K562 (cell line): ENCODE data around the gene RNF34. TPM values are rescaled to one million over a fixed set of nuclear protein-coding genes. Genes with fewer than 3 reads are reported as not detected.

Experiments used
- FOXK1 ChIP-seq: sonication (generic); formaldehyde crosslinking; IDR thresholded peaks from 2 replicates; pipeline ENCODE4 v1.8.0; 2022; ENCODE audit warnings: missing genetic modification reagents, mild to moderate bottlenecking, borderline replicate concordance
- GATAD2B ChIP-seq: fragments of 450-650 bp; IDR thresholded peaks from 2 replicates; pipeline ENCODE4 v1.6.1; 2017; ENCODE audit warnings: mild to moderate bottlenecking, borderline replicate concordance
- RBM22 ChIP-seq: fragments of 200-400 bp; formaldehyde crosslinking; IDR thresholded peaks from 2 replicates; pipeline ENCODE4 v1.6.1; 2018; ENCODE audit warnings: low read length, low read depth; ENCODE audit not compliant: poor library complexity, severe bottlenecking
- SNIP1 ChIP-seq: fragments of 450-650 bp; IDR thresholded peaks from 2 replicates; pipeline ENCODE4 v1.7.1; 2017; ENCODE audit warnings: low read depth, mild to moderate bottlenecking
- TEAD1 ChIP-seq, 2 experiments: fragments of 450-650 bp in 1 of 2; sonication (generic) in 1 of 2; formaldehyde crosslinking; IDR thresholded peaks; 2 replicates each; pipeline versions ENCODE4 v1.4.0 to v1.8.0; 2020 to 2022; ENCODE audit warnings: mild to moderate bottlenecking in 2 of 2, missing genetic modification reagents in 1 of 2
- ZBTB8A ChIP-seq: fragments of 450-650 bp; IDR thresholded peaks from 2 replicates; pipeline ENCODE4 v1.6.1; 2018; ENCODE audit warnings: mild to moderate bottlenecking, moderate library complexity; ENCODE audit not compliant: partially characterized antibody
- ZNF324 ChIP-seq: fragments of 250-450 bp; sonication (Bioruptor Pico); IDR thresholded peaks from 2 replicates; pipeline ENCODE4 v1.4.0; 2020; ENCODE audit warnings: mild to moderate bottlenecking
- ZNF589 ChIP-seq: fragments of 200-800 bp; sonication (Bioruptor generic); IDR thresholded peaks from 2 replicates; pipeline ENCODE4 v1.6.1; 2016; ENCODE audit warnings: low read depth, missing genetic modification characterization, missing compliant biosample characterization
- ZNF699 ChIP-seq: fragments of 250-450 bp; sonication (Bioruptor Pico); IDR thresholded peaks from 2 replicates; pipeline ENCODE4 v1.8.0; 2021; ENCODE audit warnings: mild to moderate bottlenecking, moderate library complexity; ENCODE audit not compliant: insufficient replicate concordance
- polyA plus RNA-seq, 8 experiments: library from polyadenylated mRNA; depleted of rRNA in 4 of 8; stranded (reverse) in 5 of 8; unstranded in 3 of 8; fragments of >200 nt; fragmentation: Nextera tagmentation in 2 of 8; fragmentation: Illumina TruSeq in 1 of 8; extraction: Ambion mirVana in 2 of 8; extraction: Trizol in 1 of 8; gene quantifications; 2 replicates each; pipeline versions ENCODE4 v1.2.1 to v1.2.3, GENCODE V29; 2011 to 2014; ENCODE audit warnings: inconsistent platforms in 1 of 8, missing spikeins in 1 of 8
- total RNA-seq, 7 experiments: library from RNA; depleted of rRNA in 6 of 7; stranded (reverse); fragments of >200 nt in 6 of 7; fragmentation: Illumina TruSeq in 2 of 7; extraction: Trizol in 2 of 7; gene quantifications; 2 replicates each; pipeline versions ENCODE4 v1.2.1 to v1.2.3, GENCODE V29; 2011 to 2021; ENCODE audit warnings: low replicate concordance in 1 of 7
- TF ChIP-seq, protein P1 (sequence below): fragments of 200-800 bp; sonication (Bioruptor generic); IDR thresholded peaks from 2 replicates; pipeline ENCODE4 v1.6.1; 2016; ENCODE audit warnings: missing genetic modification characterization, missing compliant biosample characterization
- TF ChIP-seq, protein P2 (sequence below), 2 experiments: fragments of 150-350 bp in 1 of 2; IDR thresholded peaks; 2 replicates each; pipeline ENCODE4 v1.6.1; 2012 to 2016; ENCODE audit warnings: low read depth in 2 of 2, low read length in 2 of 2, mild to moderate bottlenecking in 1 of 2, moderate library complexity in 1 of 2
- TF ChIP-seq, protein P3 (sequence below): fragments of 450-650 bp; formaldehyde crosslinking; IDR thresholded peaks from 2 replicates; pipeline ENCODE4 v1.4.0; 2020; ENCODE audit warnings: mild to moderate bottlenecking
- TF ChIP-seq, protein P4 (sequence below), 2 experiments: fragments of 450-650 bp; IDR thresholded peaks; 2 replicates each; pipeline ENCODE4 v1.6.1; 2016

RNF34 gene
- total and polyA plus RNA-seq, 9 of the 15 experiments (the other 6 are each of a cell fraction or from before 2014, with no cell fraction given) = 41.7 to 88.9 (median 54.1) TPM

DNA sequence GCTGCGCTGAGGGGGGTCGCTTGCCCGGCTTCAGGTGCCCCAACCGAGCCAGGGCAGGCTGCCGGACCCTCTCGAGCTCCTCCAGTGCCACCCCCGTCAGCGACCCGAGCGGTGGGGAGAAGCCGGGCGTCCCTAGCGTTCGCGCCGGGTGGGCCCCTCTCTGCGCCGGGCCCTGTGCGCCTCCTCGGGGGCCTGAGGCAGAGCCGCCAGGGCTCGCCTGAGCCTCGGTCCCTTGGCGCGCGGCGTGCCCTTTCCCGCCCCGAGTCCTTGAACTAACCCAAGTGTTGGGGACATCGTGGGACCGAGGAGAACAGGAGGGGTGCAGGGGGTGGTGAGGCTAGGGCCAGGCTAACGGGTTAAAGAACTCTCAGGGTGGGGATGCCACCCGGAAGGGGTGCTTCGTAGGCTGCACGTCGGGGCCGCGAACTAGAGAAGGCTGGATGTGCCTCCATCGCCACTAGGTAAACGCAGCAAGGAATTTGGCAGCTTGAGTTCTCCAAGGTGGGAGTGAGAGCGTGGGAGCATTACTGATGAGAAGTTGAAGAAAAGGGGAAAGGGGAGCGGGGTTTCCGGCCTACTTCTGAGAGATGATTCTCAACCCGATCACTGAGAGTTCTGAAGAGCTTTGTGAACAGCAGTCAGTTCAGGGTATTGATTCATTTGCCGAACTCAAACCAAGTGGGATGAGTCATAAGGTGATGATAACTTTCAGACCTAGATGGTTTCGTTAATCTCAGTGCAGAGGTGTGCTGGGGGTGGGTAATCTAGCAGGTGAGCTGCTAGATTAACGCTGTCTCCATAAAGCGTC is 618 bp downstream of the RNF34 start (continued):
- TF ChIP-seq SNIP1 (peak; percentile 53; the same call in 1 of the 2 replicates), GATAD2B (peak; percentile 34; the same call in 1 of the 2 replicates), ZNF589 (CRISPR knock-in tag) (no peak), TEAD1 (CRISPR knock-in tag; IDR thresholded peaks at IDR 0.05) (peak in 1 of 2 experiments; percentile 57; a peak in 1 of 4 replicates), RBM22 (peak; percentile 80), ZNF699 (CRISPR knock-in tag) (no peak), ZNF324 (no peak), FOXK1 (no peak), ZBTB8A (no peak)
- TF ChIP-seq, protein P1, sequence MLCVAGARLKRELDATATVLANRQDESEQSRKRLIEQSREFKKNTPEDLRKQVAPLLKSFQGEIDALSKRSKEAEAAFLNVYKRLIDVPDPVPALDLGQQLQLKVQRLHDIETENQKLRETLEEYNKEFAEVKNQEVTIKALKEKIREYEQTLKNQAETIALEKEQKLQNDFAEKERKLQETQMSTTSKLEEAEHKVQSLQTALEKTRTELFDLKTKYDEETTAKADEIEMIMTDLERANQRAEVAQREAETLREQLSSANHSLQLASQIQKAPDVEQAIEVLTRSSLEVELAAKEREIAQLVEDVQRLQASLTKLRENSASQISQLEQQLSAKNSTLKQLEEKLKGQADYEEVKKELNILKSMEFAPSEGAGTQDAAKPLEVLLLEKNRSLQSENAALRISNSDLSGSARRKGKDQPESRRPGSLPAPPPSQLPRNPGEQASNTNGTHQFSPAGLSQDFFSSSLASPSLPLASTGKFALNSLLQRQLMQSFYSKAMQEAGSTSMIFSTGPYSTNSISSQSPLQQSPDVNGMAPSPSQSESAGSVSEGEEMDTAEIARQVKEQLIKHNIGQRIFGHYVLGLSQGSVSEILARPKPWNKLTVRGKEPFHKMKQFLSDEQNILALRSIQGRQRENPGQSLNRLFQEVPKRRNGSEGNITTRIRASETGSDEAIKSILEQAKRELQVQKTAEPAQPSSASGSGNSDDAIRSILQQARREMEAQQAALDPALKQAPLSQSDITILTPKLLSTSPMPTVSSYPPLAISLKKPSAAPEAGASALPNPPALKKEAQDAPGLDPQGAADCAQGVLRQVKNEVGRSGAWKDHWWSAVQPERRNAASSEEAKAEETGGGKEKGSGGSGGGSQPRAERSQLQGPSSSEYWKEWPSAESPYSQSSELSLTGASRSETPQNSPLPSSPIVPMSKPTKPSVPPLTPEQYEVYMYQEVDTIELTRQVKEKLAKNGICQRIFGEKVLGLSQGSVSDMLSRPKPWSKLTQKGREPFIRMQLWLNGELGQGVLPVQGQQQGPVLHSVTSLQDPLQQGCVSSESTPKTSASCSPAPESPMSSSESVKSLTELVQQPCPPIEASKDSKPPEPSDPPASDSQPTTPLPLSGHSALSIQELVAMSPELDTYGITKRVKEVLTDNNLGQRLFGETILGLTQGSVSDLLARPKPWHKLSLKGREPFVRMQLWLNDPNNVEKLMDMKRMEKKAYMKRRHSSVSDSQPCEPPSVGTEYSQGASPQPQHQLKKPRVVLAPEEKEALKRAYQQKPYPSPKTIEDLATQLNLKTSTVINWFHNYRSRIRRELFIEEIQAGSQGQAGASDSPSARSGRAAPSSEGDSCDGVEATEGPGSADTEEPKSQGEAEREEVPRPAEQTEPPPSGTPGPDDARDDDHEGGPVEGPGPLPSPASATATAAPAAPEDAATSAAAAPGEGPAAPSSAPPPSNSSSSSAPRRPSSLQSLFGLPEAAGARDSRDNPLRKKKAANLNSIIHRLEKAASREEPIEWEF (CRISPR knock-in tag) = no peak
- TF ChIP-seq, protein P2, sequence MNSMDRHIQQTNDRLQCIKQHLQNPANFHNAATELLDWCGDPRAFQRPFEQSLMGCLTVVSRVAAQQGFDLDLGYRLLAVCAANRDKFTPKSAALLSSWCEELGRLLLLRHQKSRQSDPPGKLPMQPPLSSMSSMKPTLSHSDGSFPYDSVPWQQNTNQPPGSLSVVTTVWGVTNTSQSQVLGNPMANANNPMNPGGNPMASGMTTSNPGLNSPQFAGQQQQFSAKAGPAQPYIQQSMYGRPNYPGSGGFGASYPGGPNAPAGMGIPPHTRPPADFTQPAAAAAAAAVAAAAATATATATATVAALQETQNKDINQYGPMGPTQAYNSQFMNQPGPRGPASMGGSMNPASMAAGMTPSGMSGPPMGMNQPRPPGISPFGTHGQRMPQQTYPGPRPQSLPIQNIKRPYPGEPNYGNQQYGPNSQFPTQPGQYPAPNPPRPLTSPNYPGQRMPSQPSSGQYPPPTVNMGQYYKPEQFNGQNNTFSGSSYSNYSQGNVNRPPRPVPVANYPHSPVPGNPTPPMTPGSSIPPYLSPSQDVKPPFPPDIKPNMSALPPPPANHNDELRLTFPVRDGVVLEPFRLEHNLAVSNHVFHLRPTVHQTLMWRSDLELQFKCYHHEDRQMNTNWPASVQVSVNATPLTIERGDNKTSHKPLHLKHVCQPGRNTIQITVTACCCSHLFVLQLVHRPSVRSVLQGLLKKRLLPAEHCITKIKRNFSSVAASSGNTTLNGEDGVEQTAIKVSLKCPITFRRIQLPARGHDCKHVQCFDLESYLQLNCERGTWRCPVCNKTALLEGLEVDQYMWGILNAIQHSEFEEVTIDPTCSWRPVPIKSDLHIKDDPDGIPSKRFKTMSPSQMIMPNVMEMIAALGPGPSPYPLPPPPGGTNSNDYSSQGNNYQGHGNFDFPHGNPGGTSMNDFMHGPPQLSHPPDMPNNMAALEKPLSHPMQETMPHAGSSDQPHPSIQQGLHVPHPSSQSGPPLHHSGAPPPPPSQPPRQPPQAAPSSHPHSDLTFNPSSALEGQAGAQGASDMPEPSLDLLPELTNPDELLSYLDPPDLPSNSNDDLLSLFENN (IDR thresholded peaks at IDR 0.05; ENCODE audit: low read depth in 2 of 2, low read length in 2 of 2) = 0 out of 4 replicates have a peak, but pooled peaks of 1 of the 2 experiments have one; percentile 9
- TF ChIP-seq, protein P3, sequence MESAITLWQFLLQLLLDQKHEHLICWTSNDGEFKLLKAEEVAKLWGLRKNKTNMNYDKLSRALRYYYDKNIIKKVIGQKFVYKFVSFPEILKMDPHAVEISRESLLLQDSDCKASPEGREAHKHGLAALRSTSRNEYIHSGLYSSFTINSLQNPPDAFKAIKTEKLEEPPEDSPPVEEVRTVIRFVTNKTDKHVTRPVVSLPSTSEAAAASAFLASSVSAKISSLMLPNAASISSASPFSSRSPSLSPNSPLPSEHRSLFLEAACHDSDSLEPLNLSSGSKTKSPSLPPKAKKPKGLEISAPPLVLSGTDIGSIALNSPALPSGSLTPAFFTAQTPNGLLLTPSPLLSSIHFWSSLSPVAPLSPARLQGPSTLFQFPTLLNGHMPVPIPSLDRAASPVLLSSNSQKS (CRISPR knock-in tag) = no peak
- TF ChIP-seq, protein P4, sequence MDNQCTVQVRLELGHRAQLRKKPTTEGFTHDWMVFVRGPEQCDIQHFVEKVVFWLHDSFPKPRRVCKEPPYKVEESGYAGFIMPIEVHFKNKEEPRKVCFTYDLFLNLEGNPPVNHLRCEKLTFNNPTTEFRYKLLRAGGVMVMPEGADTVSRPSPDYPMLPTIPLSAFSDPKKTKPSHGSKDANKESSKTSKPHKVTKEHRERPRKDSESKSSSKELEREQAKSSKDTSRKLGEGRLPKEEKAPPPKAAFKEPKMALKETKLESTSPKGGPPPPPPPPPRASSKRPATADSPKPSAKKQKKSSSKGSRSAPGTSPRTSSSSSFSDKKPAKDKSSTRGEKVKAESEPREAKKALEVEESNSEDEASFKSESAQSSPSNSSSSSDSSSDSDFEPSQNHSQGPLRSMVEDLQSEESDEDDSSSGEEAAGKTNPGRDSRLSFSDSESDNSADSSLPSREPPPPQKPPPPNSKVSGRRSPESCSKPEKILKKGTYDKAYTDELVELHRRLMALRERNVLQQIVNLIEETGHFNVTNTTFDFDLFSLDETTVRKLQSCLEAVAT (IDR thresholded peaks at IDR 0.05) = peak in 1 of 2 experiments; percentile 4; a peak in 1 of 4 replicates
